OCI-LY3 (cell line): ENCODE measurements around the gene MAPK7.

Experiments used
- H2AFZ ChIP-seq: fragments of 200-600, 300-600 bp; shearing (Covaris generic); 2 replicates; pipeline ENCODE4 v1.6.0; 2014; ENCODE audit warnings: antibody characterized with exemption, low read depth, low read length
- H3K27ac ChIP-seq: fragments of 200-600, 300-600 bp; sonication (generic); 2 replicates; pipeline ENCODE4 v1.5.1; 2014; ENCODE audit warnings: mild to moderate bottlenecking, low read length, moderate library complexity, mixed read lengths
- H3K27me3 ChIP-seq: fragments of 200-600, 300-600 bp; sonication (generic); 2 replicates; pipeline ENCODE4 v1.6.1; 2014; ENCODE audit warnings: low read depth, low read length, mixed read lengths
- H3K36me3 ChIP-seq: fragments of 200-600, 300-600 bp; sonication (generic); replicated peaks from 2 replicates; pipeline ENCODE3; 2014; ENCODE audit warnings: low read depth, low read length, mixed read lengths
- H3K4me1 ChIP-seq: fragments of 300-600, 200-600 bp; sonication (generic); 2 replicates; pipeline ENCODE4 v1.6.1; 2014; ENCODE audit warnings: low read length, mixed read lengths
- H3K4me2 ChIP-seq: fragments of 200-600, 300-600 bp; sonication (generic); 2 replicates; pipeline ENCODE4 v1.6.1; 2014; ENCODE audit warnings: low read length, mixed read lengths
- H3K4me3 ChIP-seq: fragments of 300-600, 200-600 bp; sonication (generic); 2 replicates; pipeline ENCODE4 v1.5.1; 2014; ENCODE audit warnings: antibody characterized with exemption, mild to moderate bottlenecking, low read length, moderate library complexity
- H3K79me2 ChIP-seq: fragments of 300-600, 200-600 bp; shearing (Covaris generic); 2 replicates; pipeline ENCODE4 v1.6.1; 2014; ENCODE audit warnings: mild to moderate bottlenecking, low read length, mixed read lengths
- H3K9ac ChIP-seq: fragments of 300-600, 200-600 bp; shearing (Covaris generic); 2 replicates; pipeline ENCODE4 v1.6.0; 2014; ENCODE audit warnings: mild to moderate bottlenecking, low read length, moderate library complexity
- H3K9me3 ChIP-seq: fragments of 200-600, 300-600 bp; shearing (Covaris generic); 2 replicates; pipeline ENCODE4 v1.6.1; 2014; ENCODE audit warnings: low read length, mixed read lengths; ENCODE audit not compliant: insufficient read depth
- H4K20me1 ChIP-seq: fragments of 200-600, 300-600 bp; sonication (generic); 2 replicates; pipeline ENCODE4 v1.6.1; 2016; ENCODE audit warnings: low read length, mixed read lengths; ENCODE audit not compliant: insufficient read depth
- CTCF ChIP-seq: fragments of 200-600, 300-600 bp; sonication (generic); IDR thresholded peaks from 2 replicates; pipeline ENCODE4 v1.5.1; 2014; ENCODE audit warnings: antibody characterized with exemption, low read length, low read depth
- EZH2phosphoT487 ChIP-seq: fragments of 200-600 bp; shearing (Covaris generic); IDR thresholded peaks from 2 replicates; pipeline ENCODE4 v1.6.1; 2018; ENCODE audit warnings: antibody characterized with exemption, mixed run types, low read depth

The MAPK7 gene

GRCh38 chr17:19380481-19381301 is 2.4 kb downstream of the MAPK7 start:
- no peaks in the 10 kb centered on the region for H3K36me3 ChIP-seq
- H3K4me2 ChIP-seq = no peak overlapping the region
- no peak overlapping the region for H3K4me3 ChIP-seq
- no peak overlapping the region for H3K27ac ChIP-seq
- H4K20me1 ChIP-seq = no peaks in the 10 kb centered on the region
- no peak overlapping the region for H3K9ac ChIP-seq
- TF ChIP-seq CTCF (no peak), EZH2phosphoT487 (no peak)
- no peaks in the 10 kb centered on the region for H3K79me2 ChIP-seq
- H3K9me3 ChIP-seq = no peaks in the 10 kb centered on the region
- H2AFZ ChIP-seq = no peak overlapping the region
- H3K4me1 ChIP-seq = no peaks in the 10 kb centered on the region
- H3K27me3 ChIP-seq = no peaks in the 10 kb centered on the region

GRCh38 chr17:19381361-19381740 is 3.1 kb downstream of the MAPK7 start:
- no peak overlapping the region for H3K27ac ChIP-seq
- H4K20me1 ChIP-seq = no peaks in the 10 kb centered on the region
- H3K4me3 ChIP-seq = no peak overlapping the region
- no peak overlapping the region for H2AFZ ChIP-seq
- H3K9me3 ChIP-seq = no peaks in the 10 kb centered on the region
- H3K4me2 ChIP-seq = no peak overlapping the region
- H3K4me1 ChIP-seq = no peaks in the 10 kb centered on the region
- H3K79me2 ChIP-seq = no peaks in the 10 kb centered on the region
- TF ChIP-seq CTCF (no peak), EZH2phosphoT487 (no peak)
- H3K36me3 ChIP-seq = no peaks in the 10 kb centered on the region
- H3K9ac ChIP-seq = no peak overlapping the region
- no peaks in the 10 kb centered on the region for H3K27me3 ChIP-seq

GRCh38 chr17:19381741-19382444 is 3.6 kb downstream of the MAPK7 start:
- H3K27me3 ChIP-seq = no peaks in the 10 kb centered on the region
- no peak overlapping the region for H2AFZ ChIP-seq
- H3K79me2 ChIP-seq = no peaks in the 10 kb centered on the region
- no peaks in the 10 kb centered on the region for H3K4me1 ChIP-seq
- H3K36me3 ChIP-seq = no peaks in the 10 kb centered on the region
- H4K20me1 ChIP-seq = no peaks in the 10 kb centered on the region
- H3K4me2 ChIP-seq = no peak overlapping the region
- no peak overlapping the region for H3K9ac ChIP-seq
- TF ChIP-seq CTCF (no peak), EZH2phosphoT487 (no peak)
- H3K4me3 ChIP-seq = no peak overlapping the region
- no peak overlapping the region for H3K27ac ChIP-seq
- H3K9me3 ChIP-seq = no peaks in the 10 kb centered on the region

GRCh38 chr17:19382531-19383444 is 4.5 kb downstream of the MAPK7 start:
- no peaks in the 10 kb centered on the region for H3K36me3 ChIP-seq
- H3K9me3 ChIP-seq = no peaks in the 10 kb centered on the region
- no peaks in the 10 kb centered on the region for H3K4me1 ChIP-seq
- H3K27me3 ChIP-seq = no peaks in the 10 kb centered on the region
- H3K9ac ChIP-seq = no peak overlapping the region
- H2AFZ ChIP-seq = no peak overlapping the region
- H3K4me3 ChIP-seq = no peak overlapping the region
- no peak overlapping the region for H3K27ac ChIP-seq
- no peaks in the 10 kb centered on the region for H4K20me1 ChIP-seq
- no peaks in the 10 kb centered on the region for H3K79me2 ChIP-seq
- TF ChIP-seq CTCF (no peak), EZH2phosphoT487 (no peak)
- no peak overlapping the region for H3K4me2 ChIP-seq
